Adrenal gland (tissue), 12 donors: Measurements from ENCODE around the gene TTYH3. TPM values are rescaled to one million over a fixed set of nuclear protein-coding genes. Genes with fewer than 3 reads are reported as not detected.
"Not testable (repeated sequence)": the region's sequence is repeated elsewhere in the genome, so short reads cannot be mapped to it uniquely, and the experiment has no call there.

ENCODE experiments used
- DNase-seq, 7 donors: peaks; one replicate each; pipeline ENCODE4 v3.0.0-alpha.2; 2019 to 2020
- H3K27ac ChIP-seq, 5 donors: fragments of 200-600 bp; sonication (generic) in 4 of 5; 1 replicate in 3 of 5; 2 replicates in 2 of 5; pipeline versions ENCODE4 v1.5.1 to v1.8.0; 2016 to 2020; ENCODE audit warnings: mild to moderate bottlenecking in 1 of 5
- H3K27me3 ChIP-seq: fragments of 200-600 bp; 2 replicates; pipeline ENCODE4 v1.8.0; 2021
- H3K36me3 ChIP-seq, 2 donors: fragments of 200-600 bp; replicated peaks in 1 of 2; 1 replicate in 1 of 2; 2 replicates in 1 of 2; pipeline versions ENCODE4 v1.5.1 to v1.8.0; 2018 to 2022
- H3K4me1 ChIP-seq, 2 donors: fragments of 200-600 bp; replicated peaks in 1 of 2; 1 replicate in 1 of 2; 2 replicates in 1 of 2; pipeline versions ENCODE4 v1.5.1 to v1.8.0; 2018 to 2021
- H3K4me3 ChIP-seq, 4 donors: fragments of 200-600 bp; sonication (generic) in 3 of 4; one replicate each; pipeline ENCODE4 v1.5.1; 2016 to 2018
- H3K9me3 ChIP-seq, 3 donors: fragments of 200-600 bp; sonication (generic) in 1 of 3; replicated peaks in 1 of 3; 1 replicate in 2 of 3; 2 replicates in 1 of 3; pipeline versions ENCODE4 v1.5.1 to v1.8.0; 2016 to 2021
- CTCF ChIP-seq, 6 experiments: fragments of 450-650 bp in 4 of 6; fragments of 200-600 bp in 2 of 6; sonication (generic) in 1 of 6; IDR thresholded peaks; 1 replicate in 5 of 6; 2 replicates in 1 of 6; pipeline versions ENCODE4 v1.5.1 to v1.8.0; 2016 to 2021; ENCODE audit warnings: antibody characterized with exemption in 6 of 6, mild to moderate bottlenecking in 2 of 6, moderate library complexity in 1 of 6
- POLR2A ChIP-seq, 2 donors: fragments of 450-650 bp; IDR thresholded peaks; one replicate each; pipeline ENCODE4 v1.6.1; 2017; ENCODE audit warnings: antibody characterized with exemption in 2 of 2, mild to moderate bottlenecking in 2 of 2, moderate library complexity in 1 of 2
- WGBS, 4 donors: extraction: QIAGEN DNeasy Blood & Tissue Kit in 2 of 4; methylation state at CpG; one replicate each; pipeline versions ENCODE4 v1.1.5 to v1.1.7; 2013 to 2017; 5-methylcytosine and 5-hydroxymethylcytosine counted together
- intact Hi-C, 2 donors: fragments of 100-400 bp; cut with DNase I; formaldehyde crosslinking; loops; one replicate each; pipeline versions ENCODE4 v1.14.1 to v1.15.0; 2022 to 2023
- polyA plus RNA-seq, 3 donors: library from polyadenylated mRNA; stranded (reverse); fragments of 200-250 nt in 2 of 3; fragments of 350-450 nt in 1 of 3; fragmentation: Illumina TruSeq in 1 of 3; extraction: RNeasy Lipid Tissue Mini Kit (QIAGEN cat#74804) in 1 of 3; gene quantifications; one replicate each; pipeline ENCODE4 v1.2.3, GENCODE V29; 2013 to 2014
- total RNA-seq, 9 donors: library from RNA; depleted of rRNA in 4 of 9; stranded (reverse); fragments of >200 nt in 4 of 9; fragments of 120-200 nt in 1 of 9; fragmentation: NEBNext Ultra II Directional in 1 of 9; extraction: Animal tissue kit (Norgen Biotek cat#: 25700) in 1 of 9; gene quantifications; one replicate each; pipeline versions ENCODE4 v1.1.0 to v1.2.4, GENCODE V29; 2013 to 2023
- donor health status: healthy with polysubstance abuse.
- donor health status: Bipolar disorder and iron deficiency.
- donor health status: DM: yes; HTN: yes; CAD: no.
- donor health status: DM: no; HTN: no; CAD: no.
- donor health status: DM: no; HTN: no; CAD: no.
- donor health status: DM: yes; HTN: yes; CAD: no.

TTYH3 gene
- total and polyA plus RNA-seq, 12 donors, result 5.2 to 86.3 (median 53.2) TPM

GRCh38 chr7:2673934-2674333 lies 42.1 kb downstream of the TTYH3 start:
- intact Hi-C loops, result no loop called here
- TF ChIP-seq CTCF (IDR thresholded peaks at IDR 0.05), result no peak
- no peak for TF ChIP-seq POLR2A (IDR thresholded peaks at IDR 0.05)

GRCh38 chr7:2675256-2675764 lies 43.5 kb downstream of the TTYH3 start:
- 77 to 93% (median 79%) methylated on average over 6 to 9 of the region's 9 CpGs for WGBS, 4 donors
- H3K36me3 ChIP-seq, result no peaks in the 10 kb centered on the region
- no peak overlapping the region for H3K27ac ChIP-seq
- H3K4me3 ChIP-seq, result no peak overlapping the region
- intact Hi-C loops, result no loop called here
- no peak for DNase-seq
- no peaks in the 10 kb centered on the region for H3K4me1 ChIP-seq
- TF ChIP-seq POLR2A (IDR thresholded peaks at IDR 0.05) (no peak), CTCF (IDR thresholded peaks at IDR 0.05) (no peak)
- H3K9me3 ChIP-seq, result no peaks in the 10 kb centered on the region
- no peaks in the 10 kb centered on the region for H3K27me3 ChIP-seq

More at GRCh38 chr7:2673934-2674333, 42.1 kb downstream of the TTYH3 start:
- no peak for DNase-seq
- no peaks in the 10 kb centered on the region for H3K9me3 ChIP-seq
- no peaks in the 10 kb centered on the region for H3K27me3 ChIP-seq
- H3K4me1 ChIP-seq, result no peaks in the 10 kb centered on the region
- no peak overlapping the region for H3K4me3 ChIP-seq
- H3K27ac ChIP-seq, result no peak overlapping the region
- H3K36me3 ChIP-seq, result no peaks in the 10 kb centered on the region

- H3K27ac ChIP-seq, H3K4me1 ChIP-seq, H3K27me3 ChIP-seq, intact Hi-C loops, H3K4me3 ChIP-seq, H3K36me3 ChIP-seq, DNase-seq, H3K9me3 ChIP-seq: not testable (repeated sequence)
- WGBS, 4 donors, result 76 to 80% (median 79%) methylated on average over 1 to 7 of the region's 8 CpGs
Measured at GRCh38 chr7:2676576-2676975, 44.8 kb downstream of the TTYH3 start.

- H3K4me3 ChIP-seq, H3K27me3 ChIP-seq, H3K36me3 ChIP-seq, H3K9me3 ChIP-seq, DNase-seq, intact Hi-C loops, H3K27ac ChIP-seq, H3K4me1 ChIP-seq: not testable (repeated sequence)
- 83 to 89% (median 88%) methylated on average over 10 to 13 of the region's 15 CpGs for WGBS, 4 donors
Measured at GRCh38 chr7:2678454-2678853, 46.7 kb downstream of the TTYH3 start.

GRCh38 chr7:2679135-2680127 lies 47.6 kb downstream of the TTYH3 start:
- H3K4me1 ChIP-seq, H3K36me3 ChIP-seq, H3K9me3 ChIP-seq, H3K27ac ChIP-seq, DNase-seq, H3K27me3 ChIP-seq, H3K4me3 ChIP-seq: not testable (repeated sequence)
- 74 to 88% (median 77%) methylated on average over 18 to 64 of the region's 64 CpGs for WGBS, 4 donors
- intact Hi-C loops, result loop anchor here (10.0 kb wide), 2 partner anchors 115 to 205 kb away; partner anchors contain the start of gene GRIFIN (in 1 of the 2)
